SK-N-DZ (cell line): ENCODE results near the gene MYO5B.
"Not testable (repeated sequence)": the region's sequence is repeated elsewhere in the genome, so short reads cannot be mapped to it uniquely, and the experiment has no call there.

ENCODE experiments used
- DNase-seq: peaks from one replicate; pipeline ENCODE4 v3.0.0-alpha.2; 2015; ENCODE audit warnings: low spot score
- small RNA-seq, 2 experiments: library from RNA; depleted of rRNA; stranded (forward); fragments of <200 nt; gene quantifications; one replicate each; pipeline ENCODE3, GENCODE V24; 2014

The MYO5B gene

GRCh38 chr18:49802623-49803022, 392.3 kb downstream of the MYO5B start:
- no peak for DNase-seq

DNA sequence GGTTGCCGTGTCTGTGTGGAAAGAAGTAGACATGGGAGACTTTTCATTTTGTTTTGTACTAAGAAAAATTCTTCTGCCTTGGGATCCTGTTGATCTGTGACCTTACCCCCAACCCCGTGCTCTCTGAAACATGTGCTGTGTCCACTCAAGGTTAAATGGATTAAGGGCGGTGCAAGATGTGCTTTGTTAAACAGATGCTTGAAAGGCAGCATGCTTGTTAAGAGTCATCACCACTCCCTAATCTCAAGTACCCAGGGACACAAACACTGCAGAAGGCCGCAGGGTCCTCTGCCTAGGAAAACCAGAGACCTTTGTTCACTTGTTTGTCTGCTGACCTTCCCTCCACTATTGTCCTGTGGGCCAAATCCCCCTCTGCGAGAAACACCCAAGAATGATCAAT, 394.5 kb downstream of the MYO5B start:
- DNase-seq = not testable (repeated sequence)

- not testable (repeated sequence) for DNase-seq
Observed at GRCh38 chr18:49799806-49800205, 395.1 kb downstream of the MYO5B start.

DNA sequence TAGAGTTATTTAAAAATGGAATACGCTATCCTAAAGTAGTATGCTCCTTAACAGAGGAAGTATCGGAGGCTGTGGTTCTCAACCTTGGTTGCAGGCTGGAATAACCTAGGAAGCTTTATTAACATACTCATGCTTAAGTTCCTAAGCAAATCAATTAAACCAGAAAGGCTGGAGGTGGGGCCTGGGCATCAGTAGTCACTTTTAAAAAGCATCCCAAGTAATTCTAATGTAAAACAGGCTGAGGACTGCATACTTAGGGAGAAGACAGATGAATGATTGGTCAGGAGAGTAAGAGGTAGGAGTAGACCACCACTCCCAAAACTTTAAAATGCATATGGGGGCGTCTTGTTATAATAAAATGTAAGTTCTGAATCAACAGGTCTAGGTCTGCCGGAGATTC, 396.9 kb downstream of the MYO5B start:
- DNase-seq = no peak

GRCh38 chr18:49795612-49796552, 399.1 kb downstream of the MYO5B start:
- no peak for DNase-seq

GRCh38 chr18:49794743-49795142, 400.2 kb downstream of the MYO5B start:
- DNase-seq = no peak

- DNase-seq = not testable (repeated sequence)
Observed at GRCh38 chr18:49789560-49790134, 405.3 kb downstream of the MYO5B start.

DNA sequence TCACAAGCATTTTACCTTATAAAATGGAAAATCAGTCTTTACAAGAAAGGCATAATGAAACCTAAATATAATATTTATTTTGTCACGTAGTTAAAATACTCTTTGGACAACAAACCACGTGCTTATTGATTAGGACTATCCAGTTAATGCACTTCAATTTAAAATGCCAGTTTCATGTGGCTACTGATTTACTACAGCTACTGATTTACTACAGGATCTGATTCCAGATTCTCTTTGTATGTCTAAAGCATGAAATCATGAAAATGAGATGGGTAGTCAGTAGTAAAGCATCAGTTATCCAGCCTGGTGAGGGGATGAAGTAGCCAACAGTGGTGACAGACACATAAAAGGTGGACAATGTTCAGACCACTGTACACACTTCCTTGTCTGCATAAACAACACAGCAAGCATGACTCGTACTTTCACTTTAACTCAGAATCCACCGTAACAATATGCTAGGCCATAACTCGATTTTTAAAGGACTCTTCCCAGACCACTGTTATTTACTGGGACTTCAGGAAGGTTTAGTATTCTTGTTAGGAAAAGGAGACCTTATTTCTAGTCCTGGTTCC, 406.5 kb downstream of the MYO5B start:
- DNase-seq = no peak

DNA sequence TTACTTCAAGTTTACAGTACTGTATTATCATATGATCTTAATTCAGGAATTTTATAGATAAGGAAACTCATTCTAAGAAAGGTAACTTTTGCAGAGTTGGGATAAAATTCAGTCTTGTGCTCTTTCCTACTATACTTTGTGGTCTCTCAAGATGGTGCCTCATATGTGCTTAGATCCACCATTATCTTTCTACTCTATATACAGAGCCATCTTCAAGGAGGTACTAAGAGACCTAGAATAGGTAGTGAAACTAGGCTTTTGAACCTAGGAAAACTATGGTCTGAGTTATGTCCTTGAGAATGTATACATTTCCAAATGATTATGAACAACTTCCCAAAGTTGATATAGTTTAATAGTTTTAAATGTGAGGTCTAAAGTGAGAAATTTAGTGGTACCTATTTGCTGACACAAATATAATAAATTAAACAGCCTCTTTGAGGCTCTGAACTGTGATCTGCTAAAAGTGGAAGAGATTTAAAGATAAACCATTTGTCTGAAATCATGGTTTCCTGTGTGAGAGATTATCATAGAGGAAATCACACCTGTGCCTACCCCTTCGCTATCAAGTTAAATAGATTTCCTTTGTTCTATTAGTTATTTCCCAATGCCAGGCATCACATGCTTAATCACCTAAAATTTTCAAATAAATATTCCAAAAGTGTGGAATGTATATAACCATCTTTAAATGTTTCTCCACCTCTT, 408.8 kb downstream of the MYO5B start:
- DNase-seq = no peak

GRCh38 chr18:49784427-49785185, 410.3 kb downstream of the MYO5B start:
- no peak for DNase-seq

- DNase-seq = not testable (repeated sequence)
Observed at GRCh38 chr18:49783631-49784030, 411.3 kb downstream of the MYO5B start.

DNA sequence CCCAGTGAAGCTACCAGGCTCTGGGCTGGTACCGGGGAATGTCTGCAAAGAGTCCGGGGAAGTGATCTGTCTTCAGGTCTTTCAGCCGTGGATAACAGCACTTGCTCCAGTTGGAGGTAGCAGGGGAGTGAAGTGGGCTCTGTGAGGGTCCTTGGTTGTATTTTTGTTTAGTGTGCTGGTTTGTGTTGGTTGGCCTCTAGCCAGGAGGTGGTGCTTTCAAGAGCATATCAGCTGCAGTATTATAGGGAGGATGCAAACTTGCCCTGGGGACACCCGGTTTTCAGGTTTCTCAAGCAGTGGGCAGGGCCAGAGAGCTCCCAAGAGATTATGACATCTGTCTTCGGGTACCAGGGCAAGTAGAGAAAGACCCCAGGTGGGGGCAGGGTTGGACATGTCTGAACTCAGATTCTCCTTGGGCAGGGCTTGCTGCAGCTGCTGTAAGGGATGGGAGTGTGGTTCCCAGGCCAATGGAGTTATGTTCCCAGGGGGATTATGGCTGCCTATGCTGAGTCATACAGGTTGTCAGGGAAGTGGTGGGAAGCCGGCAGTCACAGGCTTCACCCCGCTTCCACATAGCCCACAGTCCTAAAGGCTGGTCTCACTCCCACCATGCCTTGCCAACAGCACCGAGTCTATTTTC, 416.0 kb downstream of the MYO5B start:
- no peak for DNase-seq

Small RNAs within 50 kb of the gene (small RNA-seq; reads per million reads assigned to genes)
- gene RF00019 = 0 reads per million in 2 experiments
- 0 reads per million in 2 experiments for gene RF00283
- gene RN7SL310P = 0 reads per million in 2 experiments
- gene RNA5SP457 = 0 reads per million in 2 experiments
- 0 reads per million in 2 experiments for gene SCARNA17
